Omental fat pad (tissue), 4 donors: ENCODE measurements around the gene ITPRID1. TPM values are rescaled to one million over a fixed set of nuclear protein-coding genes. Genes with fewer than 3 reads are reported as not detected.
"Not testable (repeated sequence)": the region's sequence is repeated elsewhere in the genome, so short reads cannot be mapped to it uniquely, and the experiment has no call there.

Experiments used
- ATAC-seq: fragments of 150-250 bp; one replicate; pipeline ENCODE4 v1.9.1; 2016; ENCODE audit warnings: mild to moderate bottlenecking, moderate library complexity; ENCODE audit not compliant: low FRiP score
- DNase-seq: peaks from one replicate; pipeline ENCODE4 v3.0.0-alpha.2; 2019; ENCODE audit warnings: low spot score
- total RNA-seq, 4 donors: library from RNA; depleted of rRNA; stranded (reverse); fragments of >200 nt; gene quantifications; one replicate each; pipeline ENCODE4 v1.1.0, GENCODE V29; 2016
- TF ChIP-seq, protein P1 (sequence below), 3 donors: fragments of 450-650 bp; IDR thresholded peaks; one replicate each; pipeline ENCODE4 v1.5.1; 2016 to 2017; ENCODE audit warnings: antibody characterized with exemption in 3 of 3, mild to moderate bottlenecking in 3 of 3, moderate library complexity in 2 of 3

The ITPRID1 gene
- total RNA-seq, 4 donors from 2014 or later, result not detected

GRCh38 chr7:31526864-31527263 is 13.0 kb downstream of the ITPRID1 start:
- DNase-seq (no peak), ATAC-seq (no peak)
- TF ChIP-seq, protein P1, sequence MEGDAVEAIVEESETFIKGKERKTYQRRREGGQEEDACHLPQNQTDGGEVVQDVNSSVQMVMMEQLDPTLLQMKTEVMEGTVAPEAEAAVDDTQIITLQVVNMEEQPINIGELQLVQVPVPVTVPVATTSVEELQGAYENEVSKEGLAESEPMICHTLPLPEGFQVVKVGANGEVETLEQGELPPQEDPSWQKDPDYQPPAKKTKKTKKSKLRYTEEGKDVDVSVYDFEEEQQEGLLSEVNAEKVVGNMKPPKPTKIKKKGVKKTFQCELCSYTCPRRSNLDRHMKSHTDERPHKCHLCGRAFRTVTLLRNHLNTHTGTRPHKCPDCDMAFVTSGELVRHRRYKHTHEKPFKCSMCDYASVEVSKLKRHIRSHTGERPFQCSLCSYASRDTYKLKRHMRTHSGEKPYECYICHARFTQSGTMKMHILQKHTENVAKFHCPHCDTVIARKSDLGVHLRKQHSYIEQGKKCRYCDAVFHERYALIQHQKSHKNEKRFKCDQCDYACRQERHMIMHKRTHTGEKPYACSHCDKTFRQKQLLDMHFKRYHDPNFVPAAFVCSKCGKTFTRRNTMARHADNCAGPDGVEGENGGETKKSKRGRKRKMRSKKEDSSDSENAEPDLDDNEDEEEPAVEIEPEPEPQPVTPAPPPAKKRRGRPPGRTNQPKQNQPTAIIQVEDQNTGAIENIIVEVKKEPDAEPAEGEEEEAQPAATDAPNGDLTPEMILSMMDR (IDR thresholded peaks at IDR 0.05), result no peak

DNA sequence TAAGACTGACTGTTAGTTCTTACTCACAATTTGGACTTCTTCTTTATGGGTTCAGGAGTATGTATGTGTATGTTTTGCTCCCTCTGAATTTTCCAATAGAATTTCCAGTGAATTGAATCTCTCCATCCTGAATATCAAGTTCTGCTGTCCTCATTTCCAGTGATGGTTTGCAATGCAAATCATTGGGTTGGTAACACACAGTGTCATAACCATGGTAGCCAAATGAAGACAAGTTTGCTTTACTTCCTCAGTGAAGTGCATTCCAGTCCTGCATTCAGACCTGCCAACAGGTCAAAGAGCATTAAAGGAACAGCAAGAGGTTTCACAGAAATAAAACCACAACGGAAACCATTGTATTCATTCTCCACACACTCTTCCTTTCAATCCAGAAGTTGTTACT is 15.2 kb downstream of the ITPRID1 start:
- TF ChIP-seq, protein P1 (IDR thresholded peaks at IDR 0.05), result no peak
- ATAC-seq, result no peak
- DNase-seq, result no peak

GRCh38 chr7:31540651-31541185 is 26.8 kb downstream of the ITPRID1 start:
- not testable (repeated sequence) for DNase-seq

GRCh38 chr7:31545549-31545948 is 31.7 kb downstream of the ITPRID1 start:
- ATAC-seq (no peak), DNase-seq (no peak)

More at GRCh38 chr7:31540651-31541185, 26.8 kb downstream of the ITPRID1 start:
- not testable (repeated sequence) for ATAC-seq

DNA sequence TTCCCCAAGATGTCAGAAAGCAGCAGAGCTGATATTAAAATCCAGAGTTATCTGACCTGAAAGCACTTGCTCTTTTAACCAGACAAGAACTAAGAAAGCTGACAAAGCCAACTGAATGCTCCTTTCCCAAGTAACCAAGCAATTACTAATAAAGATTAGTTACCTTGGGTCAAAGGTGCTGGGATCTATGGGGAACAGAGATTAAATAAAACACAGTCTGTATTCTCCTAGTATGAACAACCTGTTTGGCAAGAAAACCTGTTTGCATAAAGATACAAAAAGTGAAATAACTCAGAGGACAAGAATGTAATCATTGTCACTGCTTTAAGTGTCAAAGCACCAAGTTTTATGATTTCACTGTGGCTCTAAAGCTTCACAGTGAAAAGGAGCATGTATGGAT is 35.7 kb downstream of the ITPRID1 start:
- no peak for ATAC-seq
- TF ChIP-seq, protein P1 (IDR thresholded peaks at IDR 0.05), result no peak
- DNase-seq, result no peak

More at GRCh38 chr7:31545549-31545948, 31.7 kb downstream of the ITPRID1 start:
- TF ChIP-seq, protein P1 (IDR thresholded peaks at IDR 0.05), result no peak

GRCh38 chr7:31550432-31550831 is 36.5 kb downstream of the ITPRID1 start:
- ATAC-seq (no peak), DNase-seq (no peak)
- TF ChIP-seq, protein P1 (IDR thresholded peaks at IDR 0.05), result no peak

DNA sequence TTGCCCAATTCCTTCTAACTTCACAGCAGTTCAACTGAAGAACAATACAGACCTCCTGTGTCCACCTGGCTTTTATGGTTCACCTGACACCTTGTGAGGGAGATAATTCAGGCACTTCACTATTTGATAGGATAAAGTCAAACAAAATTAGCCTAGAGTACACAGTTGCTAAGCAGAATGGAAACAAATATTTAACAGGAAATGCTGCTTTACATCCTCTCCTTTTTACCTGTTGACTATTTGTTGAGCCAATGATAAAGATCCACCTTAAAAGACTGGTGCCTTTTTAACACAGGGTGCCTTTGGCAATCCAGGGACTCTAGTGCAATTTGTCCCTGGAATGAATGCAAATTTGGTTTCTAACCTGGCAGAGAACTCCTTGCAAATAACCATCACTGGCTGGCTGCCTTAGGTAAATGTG is 39.8 kb downstream of the ITPRID1 start:
- ATAC-seq, result no peak
- DNase-seq, result no peak
- TF ChIP-seq, protein P1 (IDR thresholded peaks at IDR 0.05), result no peak
